HCT116 (cell line): ENCODE data around the gene CISTR.

Experiments
- POLR2AphosphoS5 ChIP-seq: IDR thresholded peaks from 2 replicates; pipeline ENCODE4 v1.6.1; 2011; ENCODE audit warnings: mild to moderate bottlenecking, low read depth, low read length, moderate library complexity
- SIN3A ChIP-seq: IDR thresholded peaks from 2 replicates; pipeline ENCODE4 v1.6.1; 2012; ENCODE audit warnings: low read depth
- SP1 ChIP-seq: IDR thresholded peaks from 2 replicates; pipeline ENCODE4 v1.6.1; 2012; ENCODE audit warnings: low read depth

DNA sequence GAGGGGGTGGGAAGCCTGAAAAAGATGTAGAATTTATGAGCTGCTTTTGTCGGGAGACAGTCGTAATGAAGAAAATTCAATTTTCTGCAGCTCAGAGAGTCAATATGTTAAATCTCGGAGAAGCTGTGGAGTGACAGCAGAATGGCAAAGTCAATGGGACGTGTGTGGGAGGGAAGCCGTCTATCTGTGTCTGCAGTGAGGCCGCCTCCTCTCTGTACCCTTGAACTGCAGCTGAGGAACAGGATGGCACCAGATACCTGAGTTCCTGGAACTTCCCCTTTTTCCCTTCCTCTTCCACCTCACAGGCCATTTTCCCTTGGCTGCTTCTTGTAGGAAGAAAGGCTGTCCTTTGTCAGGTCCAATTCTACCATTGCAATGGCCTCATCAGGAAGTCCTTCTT, 15.2 kb downstream of the CISTR start:
- TF ChIP-seq SIN3A, result no peak
- no peak for TF ChIP-seq SP1
- TF ChIP-seq POLR2AphosphoS5, result no peak
